GM19397 (cell line): ENCODE measurements around the gene TLK2.

Experiments used
- ATAC-seq: cut with Tn5 transposase; IDR thresholded peaks from one replicate; pipeline ENCODE4 v1.9.1; 2021; ENCODE audit warnings: mild to moderate bottlenecking, moderate library complexity; ENCODE audit not compliant: unreplicated experiment

The TLK2 gene

GRCh38 chr17:62627219-62627903 lies 148.7 kb downstream of the TLK2 start, which contains the start of gene MRC2:
MRC2 (plus strand) TSS chr17:62627670; CDS start chr17:62627803, 133 bp downstream.
- ATAC-seq = no peak

- no peak for ATAC-seq
These were observed 149.4 kb downstream of the TLK2 start for GRCh38 chr17:62627904-62628633.

- no peak for ATAC-seq
These were observed 150.4 kb downstream of the TLK2 start for GRCh38 chr17:62628831-62629555.

- no peak for ATAC-seq
These were observed 151.1 kb downstream of the TLK2 start for GRCh38 chr17:62629556-62630364.

- ATAC-seq = no peak
These were observed 151.9 kb downstream of the TLK2 start for GRCh38 chr17:62630365-62631085.

GRCh38 chr17:62631086-62631935 lies 152.7 kb downstream of the TLK2 start:
- no peak for ATAC-seq

- ATAC-seq = no peak
These were observed 153.6 kb downstream of the TLK2 start for GRCh38 chr17:62631936-62632924.

GRCh38 chr17:62637809-62638208 lies 159.2 kb downstream of the TLK2 start:
- ATAC-seq = no peak

GRCh38 chr17:62641153-62641552 lies 162.5 kb downstream of the TLK2 start:
- no peak for ATAC-seq

GRCh38 chr17:62641951-62642350 lies 163.3 kb downstream of the TLK2 start:
- no peak for ATAC-seq

GRCh38 chr17:62643496-62643895 lies 164.9 kb downstream of the TLK2 start:
- no peak for ATAC-seq

- ATAC-seq = no peak
These were observed 166.0 kb downstream of the TLK2 start for GRCh38 chr17:62644487-62645173.

GRCh38 chr17:62648251-62648955 lies 169.8 kb downstream of the TLK2 start:
- ATAC-seq = no peak

GRCh38 chr17:62648956-62649294 lies 170.3 kb downstream of the TLK2 start:
- no peak for ATAC-seq

- no peak for ATAC-seq
These were observed 170.9 kb downstream of the TLK2 start for GRCh38 chr17:62649570-62649969.

- ATAC-seq = no peak
These were observed 172.0 kb downstream of the TLK2 start for GRCh38 chr17:62650587-62650986.
